Rectal smooth muscle tissue (tissue), 1 donor: ENCODE measurements around the gene HES6.
A peak's percentile ranks its signal among the peaks of the same experiment; 100 is the strongest.

Source experiments
- H3K27ac ChIP-seq: one replicate; pipeline ENCODE4 v1.7.0; 2013; ENCODE audit warnings: low read depth, low read length, inconsistent platforms
- H3K27me3 ChIP-seq: one replicate; pipeline ENCODE4 v1.7.0; 2013; ENCODE audit warnings: low read length; ENCODE audit not compliant: control insufficient read depth, insufficient read depth
- H3K36me3 ChIP-seq: one replicate; pipeline ENCODE4 v1.7.0; 2013; ENCODE audit warnings: low read length; ENCODE audit not compliant: control insufficient read depth, insufficient read depth
- H3K4me1 ChIP-seq: one replicate; pipeline ENCODE4 v1.7.0; 2013; ENCODE audit warnings: low read length; ENCODE audit not compliant: control insufficient read depth, insufficient read depth
- H3K4me3 ChIP-seq: one replicate; pipeline ENCODE4 v1.7.0; 2013; ENCODE audit warnings: low read length
- H3K9ac ChIP-seq: one replicate; pipeline ENCODE4 v1.7.0; 2013; ENCODE audit warnings: low read length

HES6 gene

DNA sequence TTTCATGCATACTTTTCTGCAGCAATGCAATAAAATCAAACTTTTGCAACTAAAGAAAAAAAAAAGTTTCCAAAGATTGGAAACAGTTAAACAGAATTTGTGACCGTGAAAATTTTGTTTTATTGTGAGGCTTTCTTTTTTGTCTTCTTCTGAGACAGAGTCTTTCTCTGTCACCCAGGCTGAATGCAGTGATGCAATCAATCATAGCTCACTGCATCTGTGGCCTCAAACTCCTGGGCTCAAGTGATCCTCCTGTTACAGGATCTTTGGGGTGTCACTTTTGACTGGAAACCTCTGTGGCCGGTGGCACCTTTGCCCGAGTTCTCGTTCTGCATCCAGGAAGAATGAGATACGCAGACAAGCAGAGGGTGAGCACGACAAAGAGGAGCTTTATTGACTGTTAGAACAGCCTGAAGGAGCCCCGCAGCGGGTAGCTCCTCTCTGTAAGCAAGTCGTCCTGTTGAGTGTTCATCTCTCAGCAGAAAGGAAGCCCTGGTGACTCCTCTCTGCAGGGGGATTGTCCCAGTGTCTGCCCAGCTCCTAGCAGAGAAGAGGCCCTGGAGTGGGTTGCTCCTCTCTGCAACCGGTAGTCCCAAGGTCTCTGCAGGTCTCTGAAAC is 19.5 kb downstream of the HES6 start:
- peak overlapping the region; percentile 49 for H3K27ac ChIP-seq
- no peaks in the 10 kb centered on the region for H3K36me3 ChIP-seq
- no peak overlapping the region for H3K4me3 ChIP-seq
- H3K4me1 ChIP-seq = peaks cover 1% of the 10 kb centered on the region
- H3K27me3 ChIP-seq = no peaks in the 10 kb centered on the region
- H3K9ac ChIP-seq = no peak overlapping the region

DNA sequence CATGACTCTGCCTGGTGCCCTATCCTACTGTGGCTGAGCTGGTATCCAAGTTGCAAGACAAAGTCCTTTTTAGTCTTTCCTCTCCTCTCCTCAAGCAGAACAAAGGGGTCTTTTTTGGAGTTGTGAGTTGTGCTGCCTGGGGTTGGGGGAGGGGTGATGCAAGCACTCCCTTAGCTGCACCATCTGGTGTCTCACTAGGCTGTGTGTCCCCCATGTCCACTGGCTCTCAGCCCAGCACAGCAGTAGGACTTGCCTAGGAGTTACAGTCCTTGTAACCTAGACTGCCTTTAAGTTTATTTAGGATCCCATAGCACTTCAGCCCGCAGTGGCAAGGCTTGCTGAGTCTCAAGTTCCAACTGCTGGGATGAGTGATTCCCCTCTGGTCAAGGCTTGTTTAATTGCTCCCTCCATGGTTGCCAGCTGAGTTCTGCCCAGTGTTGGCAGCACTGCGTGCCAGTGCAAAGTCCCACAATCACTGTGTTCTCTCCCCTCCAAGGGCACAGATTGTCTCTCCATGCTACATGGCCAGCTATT is 23.1 kb downstream of the HES6 start:
- H3K4me1 ChIP-seq = no peaks in the 10 kb centered on the region
- H3K36me3 ChIP-seq = no peaks in the 10 kb centered on the region
- no peak overlapping the region for H3K27ac ChIP-seq
- H3K4me3 ChIP-seq = no peak overlapping the region
- H3K27me3 ChIP-seq = no peaks in the 10 kb centered on the region
- no peak overlapping the region for H3K9ac ChIP-seq

DNA sequence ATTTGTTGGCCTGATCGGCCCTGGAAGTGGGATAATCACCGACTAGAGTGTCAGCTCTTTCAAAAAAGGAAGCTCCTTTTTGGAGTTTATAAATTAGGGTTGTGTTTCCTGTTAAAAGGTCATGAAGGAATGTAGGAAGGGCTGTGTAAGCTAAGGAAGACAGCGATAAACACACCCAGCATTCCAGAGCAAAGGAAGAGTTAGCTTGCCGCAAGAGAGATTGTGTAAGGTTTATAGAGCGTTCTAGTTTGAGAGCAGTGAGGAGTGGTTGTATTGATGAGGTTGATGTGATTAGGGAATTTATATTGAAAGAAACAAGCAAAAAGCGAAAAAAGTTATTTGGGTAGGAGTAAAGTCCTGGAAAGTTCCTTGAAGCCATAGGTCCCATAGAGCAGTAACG is 32.8 kb downstream of the HES6 start:
- no peak overlapping the region for H3K27ac ChIP-seq
- no peaks in the 10 kb centered on the region for H3K27me3 ChIP-seq
- no peak overlapping the region for H3K9ac ChIP-seq
- H3K4me1 ChIP-seq = peaks cover 10% of the 10 kb centered on the region
- H3K4me3 ChIP-seq = no peak overlapping the region
- no peaks in the 10 kb centered on the region for H3K36me3 ChIP-seq

DNA sequence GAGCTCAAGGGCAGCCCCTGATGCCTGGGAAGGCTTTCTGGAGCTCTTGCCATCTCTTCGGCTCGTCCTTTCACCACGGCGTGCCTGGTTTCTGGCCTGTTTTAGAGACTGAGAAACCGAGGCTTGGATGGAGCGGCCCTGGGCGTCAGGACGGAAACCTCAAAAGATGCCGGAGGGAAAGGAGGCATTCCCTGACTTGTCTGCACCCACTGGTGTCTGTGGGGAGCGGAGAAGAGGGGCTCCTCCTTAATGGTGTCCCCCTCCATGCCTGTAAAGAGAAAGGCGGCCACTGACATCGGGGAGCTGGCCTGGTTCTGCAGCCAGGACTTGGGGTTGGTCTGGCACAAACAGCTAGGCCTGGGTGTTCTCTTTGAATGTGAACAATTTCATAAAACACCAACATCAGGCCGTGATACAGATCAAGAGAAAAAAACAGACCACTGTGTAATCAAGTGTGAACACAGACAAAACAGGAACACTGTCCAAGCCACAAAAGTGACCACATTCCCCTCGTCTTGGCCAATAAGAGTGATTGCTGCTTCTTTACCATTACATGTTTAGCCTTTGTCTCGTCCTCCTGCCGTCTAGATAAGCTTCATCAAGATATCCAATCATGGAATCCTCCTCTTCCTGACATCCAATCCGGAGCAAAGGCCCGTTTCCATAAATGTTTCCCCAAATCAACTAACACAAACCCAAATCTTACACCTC is 35.7 kb downstream of the HES6 start:
- Histone ChIP-seq H3K27me3 (no peaks in the 10 kb centered on the region), H3K4me1 (peaks cover 23% of the 10 kb centered on the region), H3K4me3 (peak overlapping the region; percentile 78), H3K27ac (peak overlapping the region; percentile 90), H3K36me3 (no peaks in the 10 kb centered on the region), H3K9ac (peak overlapping the region; percentile 90)

DNA sequence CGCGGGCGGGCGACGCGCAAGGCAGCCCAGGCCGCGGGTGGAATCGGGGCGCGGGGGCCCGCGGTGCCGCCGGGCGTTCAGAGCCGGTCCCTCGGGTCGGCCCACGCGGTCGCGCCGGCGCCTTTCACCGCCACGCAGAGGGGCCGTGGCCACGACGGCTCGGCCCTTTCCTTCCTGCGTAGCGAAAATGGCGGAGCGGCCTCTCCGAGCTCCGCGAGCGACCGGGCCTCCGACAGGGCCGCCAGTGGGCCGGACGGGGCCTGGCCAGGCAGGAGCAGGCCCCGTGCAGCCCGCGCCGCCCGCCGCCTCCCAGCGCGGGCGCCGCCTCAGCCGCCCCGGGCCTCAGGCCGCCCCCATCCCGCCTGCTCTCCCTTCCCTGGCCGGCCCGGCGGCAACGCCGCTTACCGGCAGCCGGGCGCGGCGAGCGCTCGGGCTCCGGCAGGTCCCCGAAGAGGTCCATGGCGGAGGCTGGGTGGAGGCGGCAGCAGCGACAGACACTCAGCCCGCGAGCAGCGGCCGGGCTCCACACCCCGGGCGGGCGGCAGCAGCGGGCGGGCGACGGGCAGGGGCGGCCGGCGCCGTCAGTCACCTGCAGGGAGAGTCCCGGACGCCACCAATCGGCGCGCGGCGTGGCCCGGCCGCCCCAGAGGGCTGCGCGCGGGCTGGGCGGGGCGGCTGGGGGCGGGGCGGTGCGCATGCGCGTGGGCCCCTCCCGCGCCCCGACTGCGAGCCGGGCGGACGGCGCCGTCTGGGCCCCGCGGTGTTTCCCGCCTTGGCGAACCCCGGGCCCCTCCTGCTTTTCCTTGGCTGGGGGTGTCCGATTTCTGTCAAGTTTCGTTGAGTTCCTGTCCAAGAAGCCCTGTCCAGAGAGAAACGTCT is 36.5 kb downstream of the HES6 start, which contains the start of gene ILKAP:
Gene ILKAP (minus strand): TSS at position 602 of the 879 bp plus-strand sequence. CDS start 142 bp downstream, at position 460.
- Histone ChIP-seq H3K4me1 (peaks cover 23% of the 10 kb centered on the region), H3K27me3 (no peaks in the 10 kb centered on the region)

DNA sequence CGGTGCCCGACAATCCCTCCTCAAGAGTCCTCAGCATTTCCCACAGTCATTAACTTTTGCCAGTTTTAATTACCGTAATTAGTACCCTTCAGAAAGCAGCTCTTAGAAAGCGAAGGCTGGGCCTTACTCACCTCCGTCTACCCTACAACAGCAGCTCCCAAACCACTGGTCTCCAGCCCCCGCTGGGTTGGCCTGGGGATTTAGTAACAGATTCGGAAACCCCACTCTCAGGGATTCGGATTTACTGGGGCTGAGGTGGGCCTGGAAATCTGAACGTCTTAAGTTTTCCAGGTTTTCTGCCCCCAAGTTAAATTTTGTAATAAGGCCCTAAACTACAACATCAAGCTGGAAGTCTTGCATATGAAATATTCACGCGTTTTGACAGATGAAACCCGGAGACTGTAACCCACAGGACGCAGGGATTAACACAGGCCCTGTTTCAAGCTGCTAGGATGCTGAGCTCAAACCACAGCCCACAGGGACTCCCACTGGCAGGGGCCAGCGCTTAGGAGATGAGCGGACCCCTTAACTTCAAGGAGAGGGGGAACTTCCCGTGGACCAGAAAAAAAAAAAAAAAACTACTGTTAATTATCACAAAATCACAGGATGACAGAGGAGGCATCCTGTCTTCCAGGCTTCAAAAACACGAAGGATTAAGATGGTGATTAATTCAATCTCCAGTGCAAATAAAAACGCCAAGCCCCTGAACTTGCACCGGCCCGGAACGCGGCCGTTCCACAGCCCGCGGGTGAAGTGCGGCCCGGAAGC is 37.3 kb downstream of the HES6 start:
- Histone ChIP-seq H3K4me1 (peaks cover 23% of the 10 kb centered on the region), H3K27ac (peak overlapping the region; percentile 94)

More for the DNA sequence above, 36.5 kb downstream of the HES6 start, which contains the start of gene ILKAP:
- Histone ChIP-seq H3K4me3 (peak within 1 kb of the TSS; percentile 78), H3K9ac (peak within 1 kb of the TSS; percentile 90), H3K36me3 (no peaks in the 10 kb centered on the region), H3K27ac (peak within 1 kb of the TSS; percentile 94)

DNA sequence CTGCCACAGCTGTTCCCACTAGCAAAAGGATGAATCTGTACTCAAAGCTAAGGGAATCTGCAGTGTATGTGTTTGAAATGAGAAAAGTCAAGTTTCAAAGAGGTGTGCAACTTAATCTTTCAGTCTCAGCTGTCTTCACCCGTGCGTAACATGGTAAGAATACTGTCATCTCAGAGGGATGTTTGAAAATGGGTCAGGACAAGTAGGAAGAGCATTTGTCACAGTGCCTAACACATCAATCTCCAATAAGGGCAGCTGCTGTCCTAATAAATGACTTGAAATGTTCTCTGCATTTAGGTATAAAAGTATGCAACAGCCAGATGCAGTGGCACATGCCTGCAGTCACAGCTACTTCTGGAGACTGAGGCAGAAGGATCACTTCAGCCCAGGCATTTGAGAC is 49.4 kb downstream of the HES6 start:
- H3K27ac ChIP-seq = no peak overlapping the region
- H3K27me3 ChIP-seq = no peaks in the 10 kb centered on the region
- H3K9ac ChIP-seq = no peak overlapping the region
- no peak overlapping the region for H3K4me3 ChIP-seq
- H3K36me3 ChIP-seq = peaks cover 44% of the 10 kb centered on the region
- no peaks in the 10 kb centered on the region for H3K4me1 ChIP-seq

More for the DNA sequence above, 37.3 kb downstream of the HES6 start:
- Histone ChIP-seq H3K36me3 (no peaks in the 10 kb centered on the region), H3K9ac (peak overlapping the region; percentile 85), H3K27me3 (no peaks in the 10 kb centered on the region), H3K4me3 (peak overlapping the region; percentile 77)
